K562 (cell line): ENCODE results near the gene CEMIP2. TPM values are rescaled to one million over a fixed set of nuclear protein-coding genes. Genes with fewer than 3 reads are reported as not detected.

Experiments used
- AFF1 ChIP-seq, 2 experiments: fragments of 450-650 bp; IDR thresholded peaks; 2 replicates each; pipeline ENCODE4 v1.6.1; 2018; ENCODE audit warnings: mild to moderate bottlenecking in 2 of 2, low read depth in 1 of 2; ENCODE audit not compliant: partially characterized antibody in 2 of 2
- ATF4 ChIP-seq: fragments of 450-650 bp; formaldehyde crosslinking; IDR thresholded peaks from 2 replicates; pipeline ENCODE4 v1.4.0; 2022; ENCODE audit warnings: mild to moderate bottlenecking, moderate library complexity
- ATF7 ChIP-seq: fragments of 450-650 bp; IDR thresholded peaks from 2 replicates; pipeline ENCODE4 v1.7.1; 2014; ENCODE audit warnings: mild to moderate bottlenecking, moderate library complexity
- BCOR ChIP-seq: fragments of 450-650 bp; IDR thresholded peaks from 2 replicates; pipeline ENCODE4 v1.6.1; 2016
- FOSL1 ChIP-seq: fragments of 200-800 bp; sonication (Bioruptor generic); conservative IDR thresholded peaks from 2 replicates; pipeline ENCODE4 v1.6.1; 2016; ENCODE audit warnings: missing genetic modification characterization, missing compliant biosample characterization
- FOXM1 ChIP-seq, 2 experiments: fragments of 450-650 bp in 1 of 2; sonication (generic) in 1 of 2; formaldehyde crosslinking in 1 of 2; IDR thresholded peaks; 2 replicates each; pipeline versions ENCODE4 v1.6.1 to v1.9.0; 2017 to 2022; ENCODE audit warnings: low read depth in 2 of 2, mild to moderate bottlenecking in 2 of 2, missing genetic modification reagents in 1 of 2, moderate library complexity in 1 of 2
- HNRNPH1 ChIP-seq: fragments of 200-400 bp; formaldehyde crosslinking; optimal IDR thresholded peaks from 2 replicates; pipeline ENCODE3; 2017; ENCODE audit warnings: low read depth, mild to moderate bottlenecking, low read length, moderate library complexity
- HSF4 ChIP-seq: fragments of 250-450 bp; sonication (Bioruptor Pico); IDR thresholded peaks from 2 replicates; pipeline ENCODE4 v2.1.2; 2022; ENCODE audit warnings: mild to moderate bottlenecking, moderate library complexity, borderline replicate concordance
- KDM1A ChIP-seq, 2 experiments: fragments of 450-650 bp; IDR thresholded peaks; 2 replicates each; pipeline ENCODE4 v1.6.1; 2016; ENCODE audit warnings: mild to moderate bottlenecking in 2 of 2
- KLF16 ChIP-seq: IDR thresholded peaks from 2 replicates; pipeline ENCODE4 v1.6.1; 2016; ENCODE audit warnings: antibody characterized with exemption
- MAFG ChIP-seq: fragments of 450-650 bp; conservative IDR thresholded peaks from 2 replicates; pipeline ENCODE4 v1.6.1; 2016; ENCODE audit warnings: missing genetic modification characterization, missing compliant biosample characterization
- MCM5 ChIP-seq: fragments of 450-650 bp; IDR thresholded peaks from 2 replicates; pipeline ENCODE4 v1.6.1; 2016; ENCODE audit warnings: low read depth
- NFXL1 ChIP-seq: fragments of 450-650 bp; formaldehyde crosslinking; IDR thresholded peaks from 2 replicates; pipeline ENCODE4 v1.4.0; 2021; ENCODE audit warnings: mild to moderate bottlenecking
- POLR2H ChIP-seq: IDR thresholded peaks from 2 replicates; pipeline ENCODE4 v1.6.1; 2016; ENCODE audit warnings: missing genetic modification characterization, low read depth, mild to moderate bottlenecking, control low read depth, missing compliant biosample characterization, moderate library complexity
- SMAD4 ChIP-seq: fragments of 250-450 bp; sonication (Bioruptor Pico); conservative IDR thresholded peaks from 2 replicates; pipeline ENCODE4 v1.8.0; 2021; ENCODE audit warnings: inconsistent platforms, mild to moderate bottlenecking, moderate library complexity
- SMARCE1 ChIP-seq: fragments of 450-650 bp; IDR thresholded peaks from 2 replicates; pipeline ENCODE4 v1.7.1; 2016; ENCODE audit warnings: mild to moderate bottlenecking
- XRCC4 ChIP-seq: IDR thresholded peaks from one replicate; pipeline ENCODE4 v1.6.1; 2011; ENCODE audit not compliant: insufficient read depth, insufficient read length; ENCODE audit errors: extremely low read depth
- ZBTB17 ChIP-seq: fragments of 450-650 bp; formaldehyde crosslinking; IDR thresholded peaks from 2 replicates; pipeline ENCODE4 v1.4.0; 2020; ENCODE audit warnings: mild to moderate bottlenecking
- ZNF140 ChIP-seq: fragments of 250-450 bp; sonication (Bioruptor Pico); IDR thresholded peaks from 2 replicates; pipeline ENCODE4 v1.8.0; 2021; ENCODE audit warnings: moderate library complexity, mild to moderate bottlenecking, inconsistent platforms
- ZNF197 ChIP-seq: fragments of 200-800 bp; sonication (Bioruptor generic); IDR thresholded peaks from 2 replicates; pipeline ENCODE4 v1.6.1; 2016; ENCODE audit warnings: low read depth, missing genetic modification characterization, missing compliant biosample characterization
- ZNF23 ChIP-seq: fragments of 250-450 bp; sonication (Bioruptor Pico); IDR thresholded peaks from 2 replicates; pipeline ENCODE4 v1.4.0; 2020; ENCODE audit warnings: mild to moderate bottlenecking
- ZNF445 ChIP-seq: fragments of 250-450 bp; sonication (Bioruptor Pico); IDR thresholded peaks from 2 replicates; pipeline ENCODE4 v1.4.0; 2020; ENCODE audit warnings: low read depth, mild to moderate bottlenecking, moderate library complexity
- ZNF57 ChIP-seq: fragments of 450-650 bp; formaldehyde crosslinking; IDR thresholded peaks from 2 replicates; pipeline ENCODE4 v1.4.0; 2020; ENCODE audit warnings: mild to moderate bottlenecking, moderate library complexity
- polyA plus RNA-seq, 8 experiments: library from polyadenylated mRNA; depleted of rRNA in 4 of 8; stranded (reverse) in 5 of 8; unstranded in 3 of 8; fragments of >200 nt; fragmentation: Nextera tagmentation in 2 of 8; fragmentation: Illumina TruSeq in 1 of 8; extraction: Ambion mirVana in 2 of 8; extraction: Trizol in 1 of 8; gene quantifications; 2 replicates each; pipeline versions ENCODE4 v1.2.1 to v1.2.3, GENCODE V29; 2011 to 2014; ENCODE audit warnings: inconsistent platforms in 1 of 8, missing spikeins in 1 of 8
- total RNA-seq, 7 experiments: library from RNA; depleted of rRNA in 6 of 7; stranded (reverse); fragments of >200 nt in 6 of 7; fragmentation: Illumina TruSeq in 2 of 7; extraction: Trizol in 2 of 7; gene quantifications; 2 replicates each; pipeline versions ENCODE4 v1.2.1 to v1.2.3, GENCODE V29; 2011 to 2021; ENCODE audit warnings: low replicate concordance in 1 of 7

The CEMIP2 gene
- total and polyA plus RNA-seq, 9 of the 15 experiments (the other 6 are each of a cell fraction or from before 2014, with no cell fraction given) = 5.4 to 29.9 (median 14.2) TPM

- TF ChIP-seq KDM1A (IDR thresholded peaks at IDR 0.05) = peak; percentile 45 to 53; a peak in 2 of 4 replicates
- no peak for TF ChIP-seq MCM5
- TF ChIP-seq FOSL1 (tag) = peak; percentile 56; the same call in 1 of the 2 replicates
- TF ChIP-seq ZNF23 (CRISPR knock-in tag) = no peak
- peak; percentile 53; the same call in 1 of the 2 replicates for TF ChIP-seq ATF4 (CRISPR knock-in tag)
- no peak for TF ChIP-seq XRCC4
- peak; percentile 92 for TF ChIP-seq KLF16
- peak in 1 of 2 experiments; percentile 56 for TF ChIP-seq AFF1 (IDR thresholded peaks at IDR 0.05; ENCODE audit: low read depth in 1 of 2, partially characterized antibody in 2 of 2)
- no peak for TF ChIP-seq ZNF445
- peak; percentile 36; the same call in 1 of the 2 replicates for TF ChIP-seq SMAD4 (CRISPR knock-in tag)
- no peak for TF ChIP-seq ZBTB17 (CRISPR knock-in tag)
- peak; percentile 92 for TF ChIP-seq SMARCE1
- TF ChIP-seq BCOR = peak; percentile 16; the same call in 1 of the 2 replicates
- no peak for TF ChIP-seq HSF4
- peak; percentile 50; the same call in 1 of the 2 replicates for TF ChIP-seq POLR2H (tag)
- 0 out of 2 replicates have a peak, but pooled peaks have one; percentile 8 for TF ChIP-seq MAFG
- no peak for TF ChIP-seq HNRNPH1
- no peak for TF ChIP-seq ZNF57 (CRISPR knock-in tag)
- TF ChIP-seq FOXM1 (IDR thresholded peaks at IDR 0.05; ENCODE audit: low read depth) = peak; percentile 87
- TF ChIP-seq FOXM1 (CRISPR knock-in tag; IDR thresholded peaks at IDR 0.05; ENCODE audit: low read depth) = no peak
- no peak for TF ChIP-seq ZNF140 (CRISPR knock-in tag)
- TF ChIP-seq ATF7 = peak; percentile 57
- TF ChIP-seq NFXL1 = no peak
- TF ChIP-seq ZNF197 (CRISPR knock-in tag) = no peak
Observed at GRCh38 chr9:71741926-71742648, 26.2 kb downstream of the CEMIP2 start (continued).
